ENCODE measurements around the gene EXOSC1. TPM values are rescaled to one million over a fixed set of nuclear protein-coding genes. Genes with fewer than 3 reads are reported as not detected.
"Not testable (repeated sequence)": the region's sequence is repeated elsewhere in the genome, so short reads cannot be mapped to it uniquely, and the experiment has no call there.

EXOSC1 gene
- total and polyA plus RNA-seq, 4 experiments from 2014 or later: 60.6 to 93.7 (median 78.0) TPM

GRCh38 chr10:97406483-97406882, 39.3 kb downstream of the EXOSC1 start:
- H3K4me3 ChIP-seq (ENCODE audit: low read length in 2 of 2); H3K4me1 ChIP-seq (ENCODE audit: insufficient read depth, low read length); H3K36me3 Mint-ChIP-seq; H3K9me3 ChIP-seq (ENCODE audit: control insufficient read depth in 1 of 2, low read length in 2 of 2); H3K4me3 Mint-ChIP-seq; H3K27me3 ChIP-seq (ENCODE audit: insufficient read depth, low read length); DNase-seq; H3K27me3 Mint-ChIP-seq; H3K9me3 Mint-ChIP-seq; H3K27ac ChIP-seq (ENCODE audit: low read depth, low read length); H3K36me3 ChIP-seq (ENCODE audit: insufficient read depth, low read length): not testable (repeated sequence)
- Mint-ChIP-seq H3K4me1 (peaks cover 4 to 13% (median 9%) of the 10 kb centered on the region in 4 donors), H3K27ac (peak overlapping the region in 2 of 7 donors; percentile 29 to 48)
- intact Hi-C loops (cut with micrococcal nuclease): loop anchor here (2.0 to 5.0 kb wide), 2 partner anchors 56 to 128 kb away; no protein-coding TSS in a partner anchor
- ChIA-PET POLR2A (ENCODE audit: partially characterized antibody) (interaction anchor here (0.9 to 1.6 kb wide), 2 partner anchors 8 to 87 kb away, joined by 3 to 4 read pairs; partner anchors contain the start of gene FRAT1), CTCF (ENCODE audit: partially characterized antibody) (interaction anchor here (0.7 to 11.1 kb wide), 9 partner anchors 9 to 148 kb away, joined by 3 to 98 read pairs (median 5); no protein-coding TSS in a partner anchor)

GRCh38 chr10:97406064-97406463, 39.7 kb downstream of the EXOSC1 start:
- H3K9me3 ChIP-seq (ENCODE audit: control insufficient read depth in 1 of 2, low read length in 2 of 2): no peaks in the 10 kb centered on the region
- Mint-ChIP-seq H3K36me3 (peaks cover 0 to 2% of the 10 kb centered on the region in 2 donors), H3K27ac (no peak overlapping the region), H3K4me1 (peaks cover 8 to 17% (median 13%) of the 10 kb centered on the region in 4 donors), H3K9me3 (no peaks in the 10 kb centered on the region), H3K4me3 (no peak overlapping the region), H3K27me3 (no peaks in the 10 kb centered on the region)
- no peak overlapping the region for H3K4me3 ChIP-seq (ENCODE audit: low read length in 2 of 2)
- no peaks in the 10 kb centered on the region for H3K27me3 ChIP-seq (ENCODE audit: insufficient read depth, low read length)
- peaks cover 11% of the 10 kb centered on the region for H3K4me1 ChIP-seq (ENCODE audit: insufficient read depth, low read length)
- ChIA-PET POLR2A (ENCODE audit: partially characterized antibody) (interaction anchor here (0.9 kb wide), 1 partner anchor 9 kb away, joined by 3 read pairs; no protein-coding TSS in a partner anchor), CTCF (ENCODE audit: partially characterized antibody) (interaction anchor here (0.8 to 11.1 kb wide), 7 partner anchors 9 to 148 kb away, joined by 3 to 98 read pairs (median 5); no protein-coding TSS in a partner anchor)
- H3K36me3 ChIP-seq (ENCODE audit: insufficient read depth, low read length): no peaks in the 10 kb centered on the region
- intact Hi-C loops (cut with micrococcal nuclease): loop anchor here (2.0 to 5.0 kb wide), 2 partner anchors 56 to 127 kb away; no protein-coding TSS in a partner anchor
- no peak overlapping the region for H3K27ac ChIP-seq (ENCODE audit: low read depth, low read length)
- DNase-seq: no peak

- no peak for DNase-seq
- POLR2A ChIA-PET (ENCODE audit: partially characterized antibody): no interaction called here
- Histone ChIP-seq H3K27ac (ENCODE audit: low read depth, low read length) (no peak overlapping the region), H3K27me3 (ENCODE audit: insufficient read depth, low read length) (no peaks in the 10 kb centered on the region), H3K4me3 (ENCODE audit: low read length in 2 of 2) (no peak overlapping the region), H3K4me1 (ENCODE audit: insufficient read depth, low read length) (peaks cover 20% of the 10 kb centered on the region), H3K9me3 (ENCODE audit: control insufficient read depth in 1 of 2, low read length in 2 of 2) (no peaks in the 10 kb centered on the region), H3K36me3 (ENCODE audit: insufficient read depth, low read length) (no peaks in the 10 kb centered on the region)
- H3K4me3 Mint-ChIP-seq: no peak overlapping the region
- peaks cover 0 to 9% of the 10 kb centered on the region in 2 donors for H3K36me3 Mint-ChIP-seq
- H3K4me1 Mint-ChIP-seq: peaks cover 14 to 31% (median 24%) of the 10 kb centered on the region in 4 donors
- peak overlapping the region in 1 of 7 donors; percentile 24 for H3K27ac Mint-ChIP-seq
- CTCF ChIA-PET (ENCODE audit: partially characterized antibody): interaction anchor here (0.9 to 4.9 kb wide), 3 partner anchors 9 to 112 kb away, joined by 3 to 40 read pairs (median 3); partner anchors contain the start of gene ARHGAP19
- H3K27me3 Mint-ChIP-seq: no peaks in the 10 kb centered on the region
- H3K9me3 Mint-ChIP-seq: no peaks in the 10 kb centered on the region
- intact Hi-C loops (cut with micrococcal nuclease): no loop called here
Observed at GRCh38 chr10:97404044-97404443, 41.8 kb downstream of the EXOSC1 start.

- Histone ChIP-seq H3K4me3 (ENCODE audit: low read length in 2 of 2) (peak overlapping the region; percentile 71), H3K27me3 (ENCODE audit: insufficient read depth, low read length) (no peaks in the 10 kb centered on the region), H3K27ac (ENCODE audit: low read depth, low read length) (peak overlapping the region; percentile 88), H3K36me3 (ENCODE audit: insufficient read depth, low read length) (no peaks in the 10 kb centered on the region), H3K4me1 (ENCODE audit: insufficient read depth, low read length) (peaks cover 15% of the 10 kb centered on the region), H3K9me3 (ENCODE audit: control insufficient read depth in 1 of 2, low read length in 2 of 2) (no peaks in the 10 kb centered on the region)
- H3K36me3 Mint-ChIP-seq: peaks cover 0 to 10% of the 10 kb centered on the region in 2 donors
- intact Hi-C loops (cut with micrococcal nuclease): loop anchor here (1.0 to 2.0 kb wide), 7 partner anchors 25 to 239 kb away; partner anchors contain the start of genes ARHGAP19, EXOSC1, FRAT1 and FRAT2
- no peak for DNase-seq
- CTCF ChIA-PET (ENCODE audit: partially characterized antibody): interaction anchor here (0.9 to 4.9 kb wide), 13 partner anchors 12 to 127 kb away, joined by 3 to 40 read pairs (median 6); partner anchors contain the start of gene FRAT1
- peak overlapping the region; percentile 95 to 99 (median 96) for H3K4me3 Mint-ChIP-seq
- peaks cover 11 to 23% (median 15%) of the 10 kb centered on the region in 4 donors for H3K4me1 Mint-ChIP-seq
- H3K27ac Mint-ChIP-seq: peak overlapping the region; percentile 94 to 99 (median 99)
- H3K9me3 Mint-ChIP-seq: no peaks in the 10 kb centered on the region
- H3K27me3 Mint-ChIP-seq: no peaks in the 10 kb centered on the region
- POLR2A ChIA-PET (ENCODE audit: partially characterized antibody): interaction anchor here (0.8 to 2.2 kb wide), 17 partner anchors 9 to 240 kb away, joined by 3 to 28 read pairs (median 4); partner anchors contain the start of genes ARHGAP19, FRAT1, FRAT2 and UBTD1
Observed at GRCh38 chr10:97401455-97401919, 44.3 kb downstream of the EXOSC1 start.

GRCh38 chr10:97400665-97401454, 44.9 kb downstream of the EXOSC1 start, which contains the start of gene RRP12:
RRP12 (minus strand) TSS chr10:97401340; CDS start chr10:97401231, 109 bp downstream.
- intact Hi-C loops (cut with micrococcal nuclease): loop anchor here (1.0 to 2.0 kb wide), 7 partner anchors 25 to 240 kb away; partner anchors contain the start of genes ARHGAP19, EXOSC1, FRAT1 and FRAT2
- H3K36me3 Mint-ChIP-seq: peaks cover 6 to 16% of the 10 kb centered on the region in 2 donors
- H3K4me3 Mint-ChIP-seq: peak within 1 kb of the TSS; percentile 95 to 99 (median 96)
- H3K27me3 Mint-ChIP-seq: no peaks in the 10 kb centered on the region
- ChIA-PET POLR2A (ENCODE audit: partially characterized antibody) (interaction anchor here (0.6 to 2.2 kb wide), 18 partner anchors 8 to 240 kb away, joined by 3 to 28 read pairs (median 4); partner anchors contain the start of genes ARHGAP19, FRAT1, FRAT2 and UBTD1), CTCF (ENCODE audit: partially characterized antibody) (interaction anchor here (0.7 to 4.9 kb wide), 15 partner anchors 8 to 286 kb away, joined by 3 to 40 read pairs (median 4); partner anchors contain the start of genes AVPI1 and FRAT1)
- no peaks in the 10 kb centered on the region for H3K9me3 Mint-ChIP-seq
- Histone ChIP-seq H3K36me3 (ENCODE audit: insufficient read depth, low read length) (no peaks in the 10 kb centered on the region), H3K4me1 (ENCODE audit: insufficient read depth, low read length) (peaks cover 15% of the 10 kb centered on the region), H3K4me3 (ENCODE audit: low read length in 2 of 2) (peak within 1 kb of the TSS; percentile 71), H3K27me3 (ENCODE audit: insufficient read depth, low read length) (no peaks in the 10 kb centered on the region), H3K9me3 (ENCODE audit: control insufficient read depth in 1 of 2, low read length in 2 of 2) (no peaks in the 10 kb centered on the region), H3K27ac (ENCODE audit: low read depth, low read length) (peak within 1 kb of the TSS; percentile 88)
- peak within 1 kb of the TSS; percentile 94 to 99 (median 99) for H3K27ac Mint-ChIP-seq
- peak; percentile 89 to 97 (median 95) for DNase-seq
- H3K4me1 Mint-ChIP-seq: peaks cover 11 to 23% (median 15%) of the 10 kb centered on the region in 4 donors

- no peaks in the 10 kb centered on the region for H3K27me3 ChIP-seq (ENCODE audit: insufficient read depth, low read length)
- DNase-seq: peak; percentile 42 to 83 (median 51)
- intact Hi-C loops (cut with micrococcal nuclease): loop anchor here (2.0 kb wide), 2 partner anchors 81 to 241 kb away; partner anchors contain the start of genes FRAT1 and PI4K2A
- no peaks in the 10 kb centered on the region for H3K36me3 ChIP-seq (ENCODE audit: insufficient read depth, low read length)
- CTCF ChIA-PET (ENCODE audit: partially characterized antibody): interaction anchor here (0.8 to 2.5 kb wide), 6 partner anchors 9 to 121 kb away, joined by 3 to 17 read pairs (median 6); partner anchors contain the start of gene FRAT1
- H3K9me3 Mint-ChIP-seq: no peaks in the 10 kb centered on the region
- peak overlapping the region; percentile 94 to 99 (median 99) for H3K27ac Mint-ChIP-seq
- H3K27me3 Mint-ChIP-seq: no peaks in the 10 kb centered on the region
- peak overlapping the region; percentile 88 for H3K27ac ChIP-seq (ENCODE audit: low read depth, low read length)
- H3K9me3 ChIP-seq (ENCODE audit: control insufficient read depth in 1 of 2, low read length in 2 of 2): no peaks in the 10 kb centered on the region
- POLR2A ChIA-PET (ENCODE audit: partially characterized antibody): interaction anchor here (0.6 to 2.2 kb wide), 4 partner anchors 24 to 180 kb away, joined by 3 to 28 read pairs (median 18); partner anchors contain the start of genes FRAT1 and FRAT2
- H3K4me3 ChIP-seq (ENCODE audit: low read length in 2 of 2): peak overlapping the region; percentile 71
- H3K4me1 ChIP-seq (ENCODE audit: insufficient read depth, low read length): peaks cover 15% of the 10 kb centered on the region
- H3K4me3 Mint-ChIP-seq: peak overlapping the region; percentile 95 to 99 (median 96)
- H3K36me3 Mint-ChIP-seq: peaks cover 6 to 18% of the 10 kb centered on the region in 2 donors
- peaks cover 11 to 23% (median 15%) of the 10 kb centered on the region in 4 donors for H3K4me1 Mint-ChIP-seq
Observed at GRCh38 chr10:97399843-97400545, 45.8 kb downstream of the EXOSC1 start.
